Activated CD8-positive, alpha-beta memory T cell treated with anti-CD3 and anti-CD28 coated beads, Interleukin-2, amount 10 ng/mL, durations not matched to agents 7 days and 5 days (primary cell): ENCODE results near the gene TRIM72. TPM values are rescaled to one million over a fixed set of nuclear protein-coding genes. Genes with fewer than 3 reads are reported as not detected.
"Not testable (repeated sequence)": the region's sequence is repeated elsewhere in the genome, so short reads cannot be mapped to it uniquely, and the experiment has no call there.

Experiments
- ATAC-seq: fragments of 150-1000 bp; cut with Tn5 transposase; one replicate; pipeline ENCODE4 v1.10.0; 2021; ENCODE audit warnings: moderate library complexity
- CTCF ChIA-PET: fragments of 350-600 bp; sonication (Branson Sonifier 250); formaldehyde crosslinking; loops from one replicate; lab custom pipeline; 2021; ENCODE audit warnings: antibody characterized with exemption; lab: Charles Lee
- DNase-seq: peaks from one replicate; pipeline ENCODE4 v3.0.0-alpha.2; 2020
- H3K27ac Mint-ChIP-seq: one replicate; pipeline ENCODE4 v1.8.0; 2021; ENCODE audit warnings: mild to moderate bottlenecking, mixed read lengths
- H3K27me3 Mint-ChIP-seq: one replicate; pipeline ENCODE4 v1.8.0; 2021; ENCODE audit warnings: mixed read lengths
- H3K36me3 Mint-ChIP-seq: one replicate; pipeline ENCODE4 v1.8.0; 2021; ENCODE audit warnings: mild to moderate bottlenecking, mixed read lengths
- H3K4me1 Mint-ChIP-seq: one replicate; pipeline ENCODE4 v1.8.0; 2021; ENCODE audit warnings: mixed read lengths
- H3K4me3 Mint-ChIP-seq: one replicate; pipeline ENCODE4 v1.8.0; 2021; ENCODE audit warnings: mild to moderate bottlenecking, moderate library complexity, mixed read lengths
- H3K9me3 Mint-ChIP-seq: one replicate; pipeline ENCODE4 v1.8.0; 2022; ENCODE audit warnings: low read depth, mixed read lengths
- total RNA-seq, 2 experiments: library from RNA; stranded (reverse); gene quantifications; one replicate each; pipeline ENCODE4 v1.2.3, GENCODE V29; 2021

TRIM72 gene
- total RNA-seq, 2 experiments from 2014 or later, result not detected

DNA sequence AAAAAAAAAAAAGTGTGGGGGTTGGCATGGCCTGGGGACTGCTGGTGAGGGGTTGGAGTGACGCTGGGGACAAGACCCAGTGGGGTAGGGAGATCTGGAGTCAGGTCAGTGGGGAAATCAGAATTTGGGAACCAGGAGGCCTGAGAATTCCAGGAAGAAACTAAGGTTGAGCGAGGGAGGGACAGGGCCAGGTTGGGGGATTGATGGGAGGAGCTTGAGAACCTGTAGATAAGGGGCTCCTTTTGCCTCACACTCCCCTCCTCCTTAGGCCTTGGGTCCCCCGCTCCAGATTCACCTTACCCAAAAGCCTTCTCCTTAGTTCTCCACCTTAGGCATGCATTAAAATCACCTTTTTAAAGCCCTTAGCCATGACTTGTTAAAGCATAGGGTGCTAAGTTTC lies 11.3 kb downstream of the TRIM72 start:
- no peak overlapping the region for H3K4me3 Mint-ChIP-seq
- CTCF ChIA-PET, result no interaction called here
- peaks cover 2% of the 10 kb centered on the region for H3K4me1 Mint-ChIP-seq
- no peaks in the 10 kb centered on the region for H3K9me3 Mint-ChIP-seq
- H3K27me3 Mint-ChIP-seq, result peaks cover 18% of the 10 kb centered on the region
- no peak overlapping the region for H3K27ac Mint-ChIP-seq
- DNase-seq (no peak), ATAC-seq (no peak)
- no peaks in the 10 kb centered on the region for H3K36me3 Mint-ChIP-seq

DNA sequence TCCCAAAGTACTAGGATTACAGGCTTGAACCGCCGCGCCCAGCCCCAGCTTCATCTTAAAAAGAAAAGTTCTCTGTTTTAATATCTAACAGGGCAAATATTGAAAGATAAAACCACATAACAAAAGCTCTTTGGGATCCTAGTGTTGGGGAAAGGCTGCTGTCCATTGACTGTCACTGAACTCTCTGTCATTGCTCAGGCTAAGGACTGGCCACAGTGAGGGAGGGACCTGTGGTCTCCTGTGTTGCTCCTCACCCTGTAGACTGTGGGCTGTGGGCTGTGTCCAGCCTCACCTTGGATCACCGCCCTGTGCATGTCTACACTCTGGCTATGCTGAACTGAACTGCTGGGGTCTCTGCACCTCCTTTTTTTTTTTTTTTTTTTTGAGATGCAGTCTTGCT lies 14.3 kb downstream of the TRIM72 start:
- ATAC-seq (no peak), DNase-seq (no peak)
- Mint-ChIP-seq H3K9me3 (no peaks in the 10 kb centered on the region), H3K27me3 (peaks cover 5% of the 10 kb centered on the region), H3K36me3 (no peaks in the 10 kb centered on the region), H3K27ac (no peak overlapping the region), H3K4me3 (no peak overlapping the region), H3K4me1 (peaks cover 2% of the 10 kb centered on the region)
- CTCF ChIA-PET, result no interaction called here

DNA sequence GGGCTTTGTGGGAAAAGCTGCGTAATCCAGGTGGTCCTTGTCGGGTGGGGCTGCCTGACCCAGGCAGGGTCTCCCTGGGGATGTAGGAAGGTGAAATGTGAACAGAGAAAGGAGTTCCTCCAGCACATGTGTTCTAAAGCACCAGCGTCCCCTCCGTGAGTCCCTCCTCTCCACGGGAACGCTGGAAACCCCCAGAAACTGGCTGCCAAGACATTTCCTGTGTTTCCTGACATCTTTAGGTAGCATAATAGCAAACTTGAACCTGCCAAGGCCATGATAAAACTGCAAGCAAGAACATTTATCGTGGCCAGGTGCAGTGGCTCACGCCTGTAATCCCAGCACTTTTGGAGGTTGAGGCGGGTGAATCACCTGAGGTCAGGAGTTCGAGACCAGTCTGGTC lies 15.6 kb downstream of the TRIM72 start:
- H3K27me3 Mint-ChIP-seq, result peaks cover 7% of the 10 kb centered on the region
- H3K27ac Mint-ChIP-seq, result no peak overlapping the region
- DNase-seq (no peak), ATAC-seq (no peak)
- H3K9me3 Mint-ChIP-seq, result no peaks in the 10 kb centered on the region
- no peak overlapping the region for H3K4me3 Mint-ChIP-seq
- no peaks in the 10 kb centered on the region for H3K36me3 Mint-ChIP-seq
- CTCF ChIA-PET, result interaction anchor here (1.3 kb wide), 1 partner anchor 14 kb away, joined by 5 read pairs; no protein-coding TSS in a partner anchor
- peaks cover 2% of the 10 kb centered on the region for H3K4me1 Mint-ChIP-seq

- DNase-seq (no peak), ATAC-seq (no peak)
- no peaks in the 10 kb centered on the region for H3K36me3 Mint-ChIP-seq
- CTCF ChIA-PET, result interaction anchor here (1.1 kb wide), 1 partner anchor 16 kb away, joined by 3 read pairs; no protein-coding TSS in a partner anchor
- H3K27me3 Mint-ChIP-seq, result peaks cover 9% of the 10 kb centered on the region
- no peaks in the 10 kb centered on the region for H3K9me3 Mint-ChIP-seq
- no peaks in the 10 kb centered on the region for H3K4me1 Mint-ChIP-seq
- no peak overlapping the region for H3K27ac Mint-ChIP-seq
- no peak overlapping the region for H3K4me3 Mint-ChIP-seq
These were observed 24.1 kb downstream of the TRIM72 start for GRCh38 chr16:31238041-31238440.

DNA sequence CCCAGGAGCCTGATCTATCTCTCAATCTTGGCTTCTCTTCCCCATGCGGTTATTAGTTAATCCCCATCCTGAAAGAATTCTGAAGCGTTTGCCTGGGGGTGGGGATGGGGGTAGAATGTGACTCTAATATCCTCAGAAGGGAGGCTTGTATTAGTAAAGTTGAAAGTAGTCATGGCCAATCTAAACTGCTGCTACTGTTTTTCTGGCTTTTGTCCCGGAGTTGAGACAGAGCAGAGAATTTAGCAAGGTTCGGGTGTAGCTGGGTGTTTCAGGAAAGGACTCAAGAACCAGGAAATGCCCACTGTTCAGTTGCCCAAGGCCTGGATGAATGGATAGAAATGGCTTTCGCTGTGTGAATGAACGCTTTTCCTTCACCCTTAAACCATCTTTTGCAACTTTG lies 28.3 kb downstream of the TRIM72 start:
- H3K27ac Mint-ChIP-seq, result no peak overlapping the region
- H3K9me3 Mint-ChIP-seq, result no peaks in the 10 kb centered on the region
- H3K36me3 Mint-ChIP-seq, result no peaks in the 10 kb centered on the region
- no peaks in the 10 kb centered on the region for H3K4me1 Mint-ChIP-seq
- DNase-seq (no peak), ATAC-seq (no peak)
- H3K4me3 Mint-ChIP-seq, result no peak overlapping the region
- peaks cover 16% of the 10 kb centered on the region for H3K27me3 Mint-ChIP-seq
- CTCF ChIA-PET, result no interaction called here

DNA sequence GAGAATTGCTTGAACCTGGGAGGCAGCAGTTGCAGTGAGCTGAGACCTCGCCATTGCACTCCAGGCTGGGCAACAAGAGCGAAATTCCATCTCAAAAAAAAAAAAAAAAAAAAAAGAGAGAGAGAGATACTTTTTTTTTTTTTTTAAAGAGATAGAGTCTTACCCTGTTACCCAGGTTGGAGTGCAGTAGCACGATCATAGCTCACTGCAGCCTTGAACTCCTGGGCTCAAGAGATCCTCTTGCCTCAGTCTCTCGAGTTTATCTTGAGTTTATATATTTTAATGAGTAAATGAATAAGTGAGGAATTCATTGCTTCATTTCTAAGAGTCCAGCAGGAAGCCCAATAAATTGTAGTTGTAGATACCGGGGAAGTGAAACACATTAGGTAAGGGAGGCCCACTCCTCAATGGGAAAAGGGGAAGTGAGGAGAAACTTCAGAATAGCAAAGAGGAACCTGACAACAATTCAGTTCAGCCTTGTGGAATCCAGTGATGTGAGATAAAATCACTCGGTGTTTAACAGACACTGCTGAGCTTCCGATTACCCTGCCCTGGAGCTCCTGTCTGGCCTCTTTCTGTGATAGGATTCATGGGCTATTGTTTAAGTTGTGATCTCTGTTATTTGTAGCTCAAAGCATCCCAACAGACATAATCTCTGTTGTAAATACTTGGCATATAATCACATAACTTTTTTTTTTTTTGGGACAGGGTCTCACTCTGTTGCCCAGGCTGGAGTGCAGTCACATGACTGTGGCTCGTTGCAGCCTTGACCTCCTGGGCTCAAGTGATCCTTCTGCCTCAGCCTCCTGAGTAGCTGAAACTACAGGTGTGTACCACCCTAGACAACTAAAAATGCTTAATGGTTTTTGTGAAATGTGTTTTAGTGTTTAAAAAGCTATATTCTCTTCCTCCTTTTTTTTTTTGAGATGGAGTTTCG lies 30.1 kb downstream of the TRIM72 start:
- Mint-ChIP-seq H3K27ac (no peak overlapping the region), H3K36me3 (no peaks in the 10 kb centered on the region), H3K27me3 (peaks cover 16% of the 10 kb centered on the region), H3K9me3 (no peaks in the 10 kb centered on the region), H3K4me1 (no peaks in the 10 kb centered on the region), H3K4me3 (no peak overlapping the region)
- CTCF ChIA-PET, result interaction anchor here (1.1 to 1.7 kb wide), 2 partner anchors 11 to 14 kb away, joined by 3 to 5 read pairs; no protein-coding TSS in a partner anchor
- ATAC-seq (no peak), DNase-seq (no peak)

- H3K4me1 Mint-ChIP-seq, ATAC-seq, CTCF ChIA-PET, H3K27ac Mint-ChIP-seq, H3K9me3 Mint-ChIP-seq, DNase-seq, H3K36me3 Mint-ChIP-seq, H3K4me3 Mint-ChIP-seq: not testable (repeated sequence)
- peaks cover 16% of the 10 kb centered on the region for H3K27me3 Mint-ChIP-seq
These were observed 31.7 kb downstream of the TRIM72 start for GRCh38 chr16:31245598-31245997.

DNA sequence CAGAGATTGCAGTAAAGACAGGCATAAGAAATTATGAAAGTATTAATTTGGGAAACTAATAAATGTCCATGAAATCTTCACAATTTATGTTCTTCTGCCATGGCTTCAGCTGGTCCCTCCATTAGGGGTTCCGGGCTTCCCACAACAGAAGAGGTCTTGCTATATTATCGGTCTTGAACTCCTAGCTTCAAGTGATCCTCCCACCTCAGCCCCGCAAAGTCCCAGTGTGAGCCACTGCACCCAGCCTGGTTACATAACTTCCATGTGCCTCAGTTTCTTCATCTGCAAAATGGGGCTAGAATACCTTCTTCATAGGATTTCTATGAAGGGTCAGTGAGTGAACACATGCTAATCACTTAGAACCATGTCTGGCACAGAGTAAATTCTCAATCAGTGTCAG lies 32.4 kb downstream of the TRIM72 start:
- Mint-ChIP-seq H3K27me3 (peaks cover 16% of the 10 kb centered on the region), H3K4me3 (no peak overlapping the region), H3K36me3 (peaks cover under 1% of the 10 kb centered on the region), H3K4me1 (peaks cover 14% of the 10 kb centered on the region), H3K27ac (no peak overlapping the region), H3K9me3 (no peaks in the 10 kb centered on the region)
- CTCF ChIA-PET, result no interaction called here
- ATAC-seq (no peak), DNase-seq (no peak)

DNA sequence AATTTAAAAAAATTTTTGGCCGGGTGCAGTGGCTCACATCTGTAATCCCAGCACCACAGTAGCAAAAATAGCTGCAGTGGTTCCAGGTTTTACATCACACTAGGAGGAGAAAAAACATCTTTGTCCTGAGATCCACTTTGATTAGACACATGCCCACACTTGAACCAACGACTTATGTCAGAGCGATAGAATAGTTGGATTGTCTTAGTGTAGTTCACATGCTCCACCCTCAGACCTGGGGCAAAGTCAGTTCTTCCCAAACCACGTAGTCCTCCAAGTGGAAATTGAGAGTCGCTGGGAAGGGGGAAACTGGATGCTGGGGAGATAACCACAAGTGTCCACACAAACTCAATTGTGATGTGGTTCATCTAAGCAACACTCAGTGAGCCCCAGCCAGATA lies 34.4 kb downstream of the TRIM72 start:
- Mint-ChIP-seq H3K27me3 (peaks cover 9% of the 10 kb centered on the region), H3K27ac (no peak overlapping the region), H3K4me3 (no peak overlapping the region), H3K9me3 (no peaks in the 10 kb centered on the region), H3K36me3 (peaks cover 2% of the 10 kb centered on the region), H3K4me1 (peaks cover 34% of the 10 kb centered on the region)
- no peak for ATAC-seq
- CTCF ChIA-PET, result interaction anchor here (1.0 kb wide), 1 partner anchor 28 kb away, joined by 3 read pairs; no protein-coding TSS in a partner anchor
- no peak for DNase-seq

DNA sequence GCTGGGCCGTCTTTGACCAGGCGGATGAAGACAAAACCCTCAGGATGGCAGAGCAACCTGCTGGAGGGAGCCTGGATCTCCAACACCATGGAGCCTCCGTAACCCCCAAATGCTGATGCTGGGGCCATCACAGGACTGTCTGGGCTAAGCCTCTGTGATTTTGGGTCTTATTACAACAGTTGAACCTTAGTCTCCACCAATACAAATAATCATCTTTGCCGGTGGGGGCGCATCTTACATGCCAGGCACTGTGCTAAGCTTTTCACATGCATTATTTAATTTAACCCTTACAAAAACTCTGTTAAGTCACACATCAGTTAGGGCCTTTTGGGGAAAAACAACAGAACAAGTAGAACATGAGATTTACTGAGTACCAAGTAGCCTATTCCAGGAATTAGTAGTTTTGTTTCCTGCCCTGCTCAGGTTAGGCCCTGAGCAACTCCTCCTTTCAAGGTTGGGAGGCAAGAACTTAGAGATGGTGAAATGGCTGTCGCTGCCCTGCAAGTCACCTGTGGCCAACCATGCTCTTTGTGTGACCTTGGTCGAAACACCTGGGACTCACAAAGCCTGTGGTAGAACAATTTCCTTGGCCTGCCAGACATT lies 37.0 kb downstream of the TRIM72 start:
- ATAC-seq (peak; percentile 68), DNase-seq (peak; percentile 52)
- Mint-ChIP-seq H3K27ac (peak overlapping the region; percentile 79), H3K4me3 (no peak overlapping the region), H3K9me3 (no peaks in the 10 kb centered on the region), H3K4me1 (peaks cover 48% of the 10 kb centered on the region), H3K27me3 (no peaks in the 10 kb centered on the region), H3K36me3 (peaks cover 4% of the 10 kb centered on the region)
- CTCF ChIA-PET, result no interaction called here

- CTCF ChIA-PET, result no interaction called here
- H3K9me3 Mint-ChIP-seq, result no peaks in the 10 kb centered on the region
These were observed 37.5 kb downstream of the TRIM72 start for GRCh38 chr16:31251435-31251834.

DNA sequence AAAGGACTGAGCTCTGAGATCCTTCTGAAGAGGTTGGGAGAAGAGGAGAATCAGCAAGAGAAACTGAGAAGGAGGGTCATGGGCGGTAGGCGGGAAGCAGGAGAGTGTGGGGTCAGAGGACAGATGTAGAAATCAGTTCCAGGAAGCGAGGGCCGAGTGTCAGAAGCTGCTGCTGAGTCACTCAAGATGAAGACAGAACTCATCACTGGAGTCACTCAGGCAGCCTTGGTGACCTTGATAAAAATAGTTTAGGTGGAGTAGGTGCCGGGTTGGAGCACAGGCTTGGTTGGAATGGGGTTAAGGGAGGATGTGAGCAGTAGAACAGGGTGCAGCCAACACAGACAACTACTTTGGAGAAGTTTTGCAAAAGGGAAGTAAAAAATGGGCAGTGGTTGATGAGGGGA lies 39.7 kb downstream of the TRIM72 start:
- CTCF ChIA-PET, result interaction anchor here (1.4 to 1.9 kb wide), 3 partner anchors 10 to 111 kb away, joined by 3 to 5 read pairs (median 4); no protein-coding TSS in a partner anchor
- H3K36me3 Mint-ChIP-seq, result peaks cover 4% of the 10 kb centered on the region
- no peaks in the 10 kb centered on the region for H3K27me3 Mint-ChIP-seq
- peak; percentile 91 for ATAC-seq
- peak; percentile 78 for DNase-seq
- peak overlapping the region; percentile 94 for H3K27ac Mint-ChIP-seq
- H3K4me1 Mint-ChIP-seq, result peaks cover 51% of the 10 kb centered on the region
- peak overlapping the region; percentile 71 for H3K4me3 Mint-ChIP-seq
- H3K9me3 Mint-ChIP-seq, result no peaks in the 10 kb centered on the region

More at GRCh38 chr16:31251435-31251834, 37.5 kb downstream of the TRIM72 start:
- H3K4me3 Mint-ChIP-seq, result no peak overlapping the region
- H3K36me3 Mint-ChIP-seq, result peaks cover 4% of the 10 kb centered on the region
- ATAC-seq (no peak), DNase-seq (no peak)
- H3K4me1 Mint-ChIP-seq, result peaks cover 48% of the 10 kb centered on the region
- H3K27ac Mint-ChIP-seq, result peak overlapping the region; percentile 79
- no peaks in the 10 kb centered on the region for H3K27me3 Mint-ChIP-seq

DNA sequence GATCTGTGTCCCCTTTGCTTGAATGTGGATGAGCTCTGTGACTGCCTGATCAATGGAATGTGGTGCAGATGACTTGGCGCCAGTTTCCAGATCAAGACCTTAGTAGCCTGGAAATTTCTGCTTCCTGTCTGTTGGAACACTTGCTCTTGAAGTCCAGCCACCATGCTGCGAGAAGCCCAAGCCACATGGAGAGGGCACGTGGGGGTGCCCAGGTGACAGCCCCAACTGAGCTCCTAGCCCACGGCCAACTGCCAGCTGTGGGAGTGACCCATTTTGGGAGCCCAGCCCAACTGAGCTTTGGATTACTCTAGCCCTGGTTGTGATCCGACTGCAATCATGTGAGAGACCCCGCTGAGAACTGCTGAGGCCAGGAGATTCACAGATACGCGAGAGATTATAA lies 42.5 kb downstream of the TRIM72 start:
- no peaks in the 10 kb centered on the region for H3K27me3 Mint-ChIP-seq
- ATAC-seq (no peak), DNase-seq (no peak)
- H3K36me3 Mint-ChIP-seq, result peaks cover 1% of the 10 kb centered on the region
- CTCF ChIA-PET, result interaction anchor here (0.7 to 1.6 kb wide), 3 partner anchors 94 to 612 kb away, joined by 3 to 7 read pairs (median 3); no protein-coding TSS in a partner anchor
- no peak overlapping the region for H3K4me3 Mint-ChIP-seq
- peak overlapping the region; percentile 29 for H3K27ac Mint-ChIP-seq
- peaks cover 49% of the 10 kb centered on the region for H3K4me1 Mint-ChIP-seq
- H3K9me3 Mint-ChIP-seq, result no peaks in the 10 kb centered on the region
